Measurements from ENCODE around the gene DNHD1. TPM values are rescaled to one million over a fixed set of nuclear protein-coding genes. Genes with fewer than 3 reads are reported as not detected.
A peak's percentile ranks its signal among the peaks of the same experiment; 100 is the strongest.

Gene DNHD1
- total and polyA plus RNA-seq, 9 of the 15 experiments (the other 6 are each of a cell fraction or from before 2014, with no cell fraction given): 0.82 to 9.7 (median 3.8) TPM

GRCh38 chr11:6619004-6619745 is 122.1 kb downstream of the DNHD1 start, which contains the start of gene TPP1 (continued):
- TF ChIP-seq HDAC3 (IDR thresholded peaks at IDR 0.05; ENCODE audit: borderline replicate concordance, partially characterized antibody) (no peak), FOXO4 (CRISPR knock-in tag; IDR thresholded peaks at IDR 0.05) (no peak), SMARCB1 (IDR thresholded peaks at IDR 0.05; ENCODE audit: insufficient read length, low read depth) (no peak), DPF2 (IDR thresholded peaks at IDR 0.05) (no peak), ZNF282 (CRISPR knock-in tag; IDR thresholded peaks at IDR 0.05) (no peak), TSC22D4 (tag; IDR thresholded peaks at IDR 0.05) (no peak), TAF1 (IDR thresholded peaks at IDR 0.05; ENCODE audit: control insufficient read depth, extremely low read depth, insufficient read depth, low read length, severe bottlenecking) (peak; percentile 35), BCLAF1 (IDR thresholded peaks at IDR 0.05; ENCODE audit: borderline replicate concordance in 1 of 2, control insufficient read depth in 1 of 2, low read depth in 2 of 2, low read length in 1 of 2) (no peak), TEAD1 (CRISPR knock-in tag; IDR thresholded peaks at IDR 0.05) (no peak), NCOA6 (IDR thresholded peaks at IDR 0.05) (no peak), ZFX (CRISPR knock-in tag; IDR thresholded peaks at IDR 0.05) (no peak), CC2D1A (IDR thresholded peaks at IDR 0.05) (no peak), TARDBP (IDR thresholded peaks at IDR 0.05) (no peak), U2AF2 (optimal IDR thresholded peaks at IDR 0.05; ENCODE audit: low read depth, low read length) (no peak), POLR2H (tag; IDR thresholded peaks at IDR 0.05; ENCODE audit: low read depth) (no peak), NKRF (IDR thresholded peaks at IDR 0.05; ENCODE audit: borderline replicate concordance) (peak; percentile 96), ZNF561 (CRISPR knock-in tag; conservative IDR thresholded peaks at IDR 0.05) (no peak), ZNF224 (CRISPR knock-in tag; IDR thresholded peaks at IDR 0.05) (no peak), SMARCC2 (IDR thresholded peaks at IDR 0.05; ENCODE audit: low read depth) (no peak), TGIF2 (CRISPR knock-in tag; IDR thresholded peaks at IDR 0.05) (no peak), NRF1 (conservative IDR thresholded peaks at IDR 0.05 in 1 of 2, IDR thresholded peaks at IDR 0.05 in 1 of 2) (0 out of 4 replicates have a peak, but pooled peaks of 1 of the 2 experiments have one; percentile 13)
